T-helper 2 cell (primary cell): ENCODE measurements around the gene TMEM120B.
"Not testable (repeated sequence)": the region's sequence is repeated elsewhere in the genome, so short reads cannot be mapped to it uniquely, and the experiment has no call there.

Experiments used
- DNase-seq, 5 experiments: peaks; one replicate each; pipeline versions ENCODE4 v3.0.0 to v3.0.0-alpha.2; 2012 to 2022
- total RNA-seq, 2 donors: gene quantifications; one replicate each; lab custom pipeline; 2026; lab: John Stamatoyannopoulos, UW

Gene TMEM120B
- 16.6 to 20.3 reads per million in 2 donors for total RNA-seq

DNA sequence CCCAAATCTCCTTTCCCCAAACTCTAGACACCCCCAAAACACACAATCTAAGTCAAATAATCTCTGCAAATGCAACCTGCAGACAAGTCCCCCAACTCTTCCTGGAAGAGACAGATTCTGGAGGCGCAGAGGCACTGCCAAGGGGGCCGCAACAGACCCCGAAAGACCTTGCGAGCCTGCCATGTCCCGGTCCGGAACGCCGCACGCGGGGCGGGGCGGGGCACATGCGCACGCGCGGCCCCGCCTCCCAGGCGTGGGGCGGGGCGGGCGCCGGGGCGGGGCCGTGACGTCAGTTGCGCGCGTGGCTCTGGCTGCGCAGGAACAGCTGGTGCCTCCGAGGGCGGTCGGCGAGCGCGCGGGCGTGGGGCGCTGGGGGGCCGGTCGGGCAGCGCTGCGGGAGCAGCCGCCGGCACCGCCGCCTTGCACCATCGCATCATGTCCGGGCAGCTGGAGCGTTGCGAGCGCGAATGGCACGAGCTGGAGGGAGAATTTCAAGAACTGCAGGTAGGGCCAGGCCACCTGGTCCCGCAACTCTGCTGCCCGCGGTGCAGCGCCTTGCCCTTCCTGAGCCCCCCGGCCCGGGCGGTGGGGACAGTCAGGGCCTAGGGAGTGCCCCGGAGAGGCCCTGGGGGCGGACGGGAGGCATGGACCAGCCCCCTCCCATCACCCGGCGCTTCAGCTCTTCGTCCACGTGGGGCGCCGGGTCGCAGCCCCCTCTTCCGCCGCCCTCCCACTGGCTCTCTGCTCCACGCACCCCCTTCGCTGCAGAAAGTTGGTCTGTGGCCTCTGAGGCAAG is at the start of gene TMEM120B:
TMEM120B (plus strand) TSS at position 292 of the 796 bp plus-strand sequence; CDS start at position 436, 144 bp downstream.
- DNase-seq, result peak; percentile 71 to 81 (median 73)

DNA sequence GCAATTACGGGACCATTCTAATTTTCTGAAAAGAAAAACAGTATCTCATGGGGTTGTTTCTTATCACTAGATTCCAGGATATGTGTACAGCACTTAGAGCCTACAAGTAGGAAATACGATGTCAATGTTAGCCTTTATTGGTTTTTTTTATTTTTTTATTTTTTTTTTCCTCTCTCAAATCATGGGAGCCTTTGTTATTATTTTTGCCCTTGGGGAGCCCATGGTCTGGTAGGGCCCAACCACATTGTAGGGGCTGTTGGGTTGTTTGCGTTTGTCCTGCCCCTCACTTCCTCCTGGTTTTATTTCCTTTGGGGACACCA is 49.0 kb upstream of the TMEM120B start:
- DNase-seq, result no peak

DNA sequence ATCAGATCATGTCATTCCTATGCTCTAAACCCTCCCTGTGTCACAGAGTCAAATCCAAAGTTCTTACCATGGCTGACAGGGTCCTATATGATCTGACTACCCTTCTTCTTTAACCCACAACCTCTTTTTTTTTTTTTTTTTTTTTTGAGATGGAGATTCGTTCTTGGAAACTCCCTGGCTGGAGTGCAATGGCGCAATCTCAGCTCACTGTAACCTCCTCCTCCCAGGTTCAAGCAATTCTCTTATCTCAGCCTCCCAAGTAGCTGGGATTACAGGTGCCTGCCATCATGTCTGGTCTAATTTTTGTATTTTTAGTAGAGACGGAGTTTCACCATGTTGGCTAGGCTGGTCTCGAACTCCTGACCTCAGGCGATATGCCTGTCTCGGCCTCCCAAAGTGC is 45.7 kb upstream of the TMEM120B start:
- DNase-seq, result not testable (repeated sequence)

DNA sequence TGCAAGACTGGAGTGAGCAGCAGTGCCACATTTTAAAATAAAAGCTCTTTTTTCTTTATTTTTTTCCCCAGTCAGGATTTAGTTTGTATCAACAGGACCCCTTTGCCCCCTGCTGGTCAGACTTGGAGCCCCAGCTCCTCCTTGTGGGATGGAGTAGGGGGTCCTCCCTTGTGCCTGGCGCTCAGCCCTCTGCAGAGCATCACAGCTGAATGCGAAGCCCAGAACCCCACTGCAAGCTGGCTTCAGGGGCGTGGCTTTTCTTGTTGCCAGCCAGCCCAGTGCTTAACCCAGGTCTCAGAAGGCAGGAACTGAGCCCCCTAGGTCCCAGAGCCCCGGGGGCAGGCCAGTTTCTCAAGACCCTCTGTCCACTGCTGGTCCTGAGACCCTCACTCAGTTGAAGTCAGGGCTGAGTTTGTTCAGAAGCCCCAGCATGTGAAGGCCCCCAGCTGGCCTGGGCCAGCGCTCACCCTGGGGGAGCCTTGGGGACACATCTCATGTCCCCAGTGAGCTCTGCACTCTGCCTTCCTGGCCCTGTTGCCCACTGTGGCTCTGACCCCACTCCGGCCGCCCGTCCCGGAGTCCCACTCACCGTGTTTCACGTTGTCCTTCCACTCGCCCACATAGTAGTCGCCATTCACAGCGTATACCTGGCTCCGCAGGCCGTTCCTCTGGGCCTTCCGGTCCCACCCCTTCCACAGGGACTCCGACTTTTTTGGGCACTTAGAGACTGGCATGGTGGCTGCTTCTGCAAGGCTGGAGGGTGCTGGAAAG is 43.6 kb upstream of the TMEM120B start:
- DNase-seq, result peak in 4 of 5 experiments; percentile 29 to 53 (median 42)

DNA sequence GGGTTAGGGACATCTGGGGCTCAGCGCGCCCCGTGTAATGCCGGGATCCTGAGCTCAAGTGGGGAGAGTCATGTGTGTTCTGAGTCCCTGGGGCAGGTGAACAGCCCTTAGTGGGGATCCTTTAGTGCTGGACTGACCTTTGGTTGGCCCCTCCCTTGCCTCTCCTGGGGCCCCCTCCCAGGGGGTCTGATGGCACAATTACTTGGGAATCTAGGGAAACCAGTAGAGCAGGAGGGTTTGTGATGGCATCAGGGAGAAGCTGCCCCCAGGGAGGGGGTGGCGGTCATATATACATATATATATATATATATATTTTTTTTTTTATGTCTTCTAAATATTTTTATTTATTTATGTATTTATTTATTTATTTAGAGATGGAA is 43.0 kb upstream of the TMEM120B start, which contains the start of gene MORN3:
MORN3 (minus strand) TSS at position 134 of the 380 bp plus-strand sequence. CDS start 171 bp downstream, outside the sequence.
- no peak for DNase-seq

DNA sequence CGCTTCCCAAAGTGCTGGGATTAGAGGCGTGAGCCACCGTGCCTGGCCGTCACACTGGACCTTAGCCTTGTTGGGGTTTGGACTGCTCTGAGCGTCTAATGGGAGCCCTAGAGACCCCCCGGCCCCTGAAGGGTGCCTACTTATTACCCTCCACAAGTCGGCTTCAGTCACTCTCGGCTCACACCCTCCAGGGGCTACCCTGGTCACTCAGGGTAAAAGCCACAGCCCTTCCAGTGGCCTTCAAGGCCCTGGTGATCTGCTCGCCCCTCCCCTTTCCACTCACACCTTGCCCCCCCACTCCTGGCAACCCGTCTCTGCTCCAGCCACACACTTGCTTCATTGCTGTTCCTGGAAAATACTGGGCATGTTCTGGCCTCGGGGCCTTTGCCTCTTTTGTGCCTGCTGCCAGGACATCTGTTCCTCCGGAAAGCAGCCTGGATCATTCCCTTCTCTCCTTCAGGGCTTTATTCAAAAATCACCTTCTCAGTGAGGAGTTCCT is 39.5 kb upstream of the TMEM120B start:
- DNase-seq, result peak in 1 of 5 experiments; percentile 12

DNA sequence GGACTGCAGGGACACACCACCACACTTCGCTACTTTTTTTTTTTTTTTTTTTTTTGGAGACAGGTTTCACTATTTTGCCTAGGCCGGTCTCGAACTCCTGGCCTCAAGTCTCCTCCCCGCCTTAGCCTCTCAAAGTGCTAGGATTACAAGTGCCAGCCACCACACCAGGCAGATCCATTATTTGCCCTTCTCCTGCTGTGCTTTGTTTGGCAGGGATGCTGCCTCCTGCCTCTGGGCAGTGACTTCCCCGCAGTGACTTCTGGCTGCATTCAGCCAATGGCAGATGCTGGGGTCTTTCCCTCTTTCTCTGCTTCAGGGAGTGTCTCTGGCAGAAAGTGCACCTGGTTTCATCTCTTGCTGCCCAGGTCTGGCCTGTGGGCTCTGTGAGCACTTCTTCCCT is 36.4 kb upstream of the TMEM120B start:
- no peak for DNase-seq

DNA sequence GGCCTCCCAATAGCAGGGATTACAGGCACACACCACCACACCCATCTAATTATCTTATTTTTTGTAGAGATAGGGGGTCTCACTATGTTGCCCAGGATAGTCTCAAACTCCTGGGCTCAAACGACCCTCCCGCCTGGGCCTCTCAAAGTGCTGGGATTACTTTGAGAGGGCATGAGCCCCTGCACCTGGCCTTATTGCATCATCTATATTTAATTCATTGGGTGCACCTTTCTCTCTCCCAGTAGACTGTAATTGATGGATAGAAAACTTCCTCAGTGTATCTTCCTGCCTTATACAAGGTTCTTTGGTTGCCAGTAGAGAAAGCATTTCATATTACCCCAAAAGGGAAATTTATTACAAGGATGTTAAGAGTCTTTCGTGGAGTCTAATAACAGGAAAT is 34.2 kb upstream of the TMEM120B start:
- no peak for DNase-seq

DNA sequence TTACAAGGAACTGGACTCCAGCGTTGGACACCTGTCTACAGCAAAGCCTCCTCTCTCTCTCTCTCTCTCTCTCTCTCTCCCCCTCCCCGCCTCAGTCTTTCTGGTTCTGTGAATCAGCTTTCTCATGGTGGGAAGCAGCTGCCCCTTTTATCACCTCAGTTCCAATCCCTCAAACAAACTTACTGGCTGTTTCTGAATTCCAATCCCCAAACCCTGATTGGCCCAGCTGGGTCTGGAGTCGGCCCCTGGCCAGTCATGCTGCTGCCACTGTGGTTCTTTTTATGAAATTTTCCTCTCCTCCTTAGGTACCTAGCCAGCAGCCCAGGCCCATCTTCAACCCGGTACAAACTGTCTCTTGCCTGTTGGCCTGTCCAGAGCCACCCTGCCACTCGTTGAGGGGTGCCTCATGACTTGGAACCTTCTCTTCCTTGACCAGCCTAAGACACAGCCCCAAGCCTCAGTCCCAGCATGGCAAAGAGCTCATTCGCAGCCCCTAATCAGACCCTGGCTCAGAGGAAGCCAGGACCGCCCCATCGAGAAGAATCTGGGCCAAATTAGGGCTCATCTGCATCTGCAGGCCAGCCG is 33.7 kb upstream of the TMEM120B start:
- DNase-seq, result no peak

DNA sequence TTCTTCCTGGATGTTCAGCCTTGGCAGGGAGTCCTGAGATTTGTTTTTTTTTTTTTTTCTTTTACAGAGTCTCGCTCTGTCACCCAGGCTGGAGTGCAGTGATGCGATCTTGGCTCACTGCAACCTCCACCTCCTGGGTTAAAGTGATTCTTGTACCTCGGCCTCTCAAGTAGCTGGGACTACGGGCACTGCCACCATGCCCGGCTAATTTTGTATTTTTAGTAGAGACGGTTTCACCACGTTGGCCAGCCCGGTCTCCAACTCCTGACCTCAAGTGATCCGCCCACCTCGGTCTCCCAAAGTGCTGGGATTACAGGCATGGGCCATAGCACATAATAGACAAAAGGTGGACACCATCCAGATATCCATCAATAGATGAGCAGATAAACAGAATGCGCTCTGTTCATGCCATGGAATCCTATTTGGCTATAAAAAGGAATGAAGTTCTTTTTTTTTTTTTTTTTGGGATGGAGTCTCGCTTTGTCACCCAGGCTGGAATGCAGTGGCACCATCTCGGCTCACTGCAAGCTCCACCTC is 32.8 kb upstream of the TMEM120B start:
- not testable (repeated sequence) for DNase-seq

DNA sequence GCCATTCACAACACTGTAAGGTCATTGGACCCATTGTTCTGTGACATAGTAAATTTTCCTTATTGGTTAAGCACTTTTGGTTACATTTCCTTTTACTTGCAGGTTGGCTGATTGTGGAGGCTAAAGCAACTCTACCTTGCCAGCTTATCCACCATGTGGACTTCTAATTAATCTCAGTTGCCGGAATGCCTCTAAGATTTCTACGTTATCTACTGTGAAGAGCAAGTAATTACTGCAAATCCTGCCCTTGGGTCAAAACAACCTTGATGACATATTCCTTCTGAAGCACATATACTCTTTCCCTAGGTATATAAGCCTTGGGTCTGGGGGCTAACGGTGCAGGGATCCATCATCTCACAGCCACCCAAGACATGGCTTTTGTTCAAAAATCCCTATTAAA is 23.6 kb upstream of the TMEM120B start:
- no peak for DNase-seq

DNA sequence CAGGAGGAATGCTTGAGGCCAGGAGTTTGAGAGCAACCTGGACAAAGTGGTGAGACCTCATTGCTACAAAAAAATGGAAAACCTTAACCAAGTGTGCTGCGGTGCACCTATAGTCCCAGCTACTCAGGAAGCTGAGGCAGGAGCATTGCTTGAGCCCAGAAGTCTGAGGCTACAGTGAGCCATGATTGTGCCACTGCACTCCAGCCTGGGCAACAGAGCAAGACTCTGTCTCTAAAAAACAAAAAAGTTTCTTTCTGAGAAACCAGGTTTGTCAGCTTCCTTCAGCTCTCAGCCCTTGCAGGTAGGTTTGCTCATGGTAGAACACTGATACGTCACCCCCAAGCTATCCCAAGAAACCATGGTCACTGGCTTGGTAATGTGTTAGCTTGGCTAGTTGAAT is 23.1 kb upstream of the TMEM120B start:
- no peak for DNase-seq

DNA sequence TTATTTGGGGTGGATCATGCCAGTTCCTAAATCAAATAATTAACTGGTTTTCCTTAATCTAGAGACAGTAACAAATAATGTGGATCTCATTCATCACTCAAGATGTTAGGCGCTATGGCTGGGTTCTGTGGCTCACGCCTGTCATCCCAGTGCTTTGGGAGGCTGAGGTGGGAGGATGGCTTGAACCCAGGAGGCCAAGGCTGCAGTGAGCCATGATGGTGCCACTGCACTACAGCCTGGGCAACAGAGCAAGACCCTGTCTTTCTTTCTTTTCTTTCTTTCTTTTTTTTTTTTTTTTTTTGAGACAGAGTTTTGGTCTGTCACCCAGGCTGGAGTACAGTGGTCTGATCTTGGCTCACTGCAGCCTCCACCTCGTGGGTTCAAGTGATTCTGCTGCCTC is 19.8 kb upstream of the TMEM120B start:
- not testable (repeated sequence) for DNase-seq

DNA sequence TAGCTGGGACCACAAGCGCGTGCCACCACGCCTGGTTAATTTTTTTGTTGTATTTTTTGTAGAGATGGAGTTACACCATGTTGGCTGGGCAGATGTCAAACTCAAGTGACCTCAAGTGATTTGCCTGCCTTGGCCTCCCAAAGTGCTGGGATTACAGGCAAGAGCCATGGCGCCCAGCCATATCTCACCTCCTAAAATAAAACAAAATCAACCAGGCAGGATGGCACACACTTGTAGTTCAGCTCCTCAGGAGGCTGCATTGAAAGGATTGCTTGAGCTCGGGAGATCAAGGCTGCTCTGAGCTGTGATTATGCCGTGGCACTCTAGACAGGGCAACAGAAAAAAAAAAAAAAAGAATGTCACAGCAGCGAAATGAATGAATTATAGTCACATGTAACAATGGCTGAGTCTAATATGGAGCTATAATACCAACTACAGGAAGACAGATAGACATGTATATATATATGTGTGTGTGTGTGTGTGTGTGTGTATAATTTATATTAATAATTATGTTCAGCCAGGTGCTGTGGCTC is 19.3 kb upstream of the TMEM120B start:
- DNase-seq, result no peak

DNA sequence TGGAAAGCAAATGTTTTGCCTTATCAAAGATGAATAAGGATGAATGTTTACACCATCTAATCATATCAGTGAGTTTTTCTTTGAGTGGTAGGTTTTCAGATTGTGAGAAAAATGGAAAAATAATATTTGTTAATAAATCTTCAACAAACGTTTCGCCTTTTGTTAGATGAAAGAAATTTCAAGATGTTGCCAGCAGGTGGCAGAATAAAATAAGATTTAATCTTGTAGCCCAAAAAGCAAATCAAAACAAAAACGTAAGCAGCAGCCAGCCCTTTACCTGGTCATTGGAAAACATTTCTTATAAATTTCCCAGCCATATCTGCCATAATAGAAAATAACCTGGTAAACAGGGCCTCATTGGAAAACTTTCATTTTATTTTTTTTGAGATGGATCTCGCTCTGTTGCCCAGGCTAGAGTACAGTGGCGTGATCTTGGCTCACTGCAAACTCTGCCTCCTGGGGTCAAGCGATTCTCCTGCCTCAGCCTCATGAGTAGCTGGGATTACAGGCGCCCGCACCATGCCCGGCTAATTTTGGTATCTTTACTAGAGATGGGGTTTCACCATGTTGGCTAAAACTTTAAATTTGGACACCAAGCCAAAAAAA is 15.4 kb upstream of the TMEM120B start:
- DNase-seq, result peak in 2 of 5 experiments; percentile 37 to 59

DNA sequence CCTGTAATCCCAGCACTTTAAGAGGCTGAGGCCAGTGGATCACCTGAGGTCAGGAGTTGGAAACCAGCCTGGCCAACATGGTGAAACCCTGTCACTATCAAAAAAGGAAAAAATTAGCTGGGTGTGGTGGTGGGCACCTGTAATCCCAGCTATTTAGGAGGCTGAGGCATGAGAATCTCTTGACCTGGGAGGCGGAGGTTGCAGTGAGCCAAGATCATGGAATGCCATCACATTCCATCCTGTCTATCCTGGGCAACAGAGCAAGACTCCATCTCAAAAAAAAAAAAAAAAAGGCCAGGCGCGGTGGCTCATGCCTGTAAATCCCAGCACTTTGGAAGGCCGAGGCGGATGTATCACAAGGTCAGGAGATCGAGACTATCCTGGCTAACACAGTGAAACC is 14.7 kb upstream of the TMEM120B start:
- not testable (repeated sequence) for DNase-seq

DNA sequence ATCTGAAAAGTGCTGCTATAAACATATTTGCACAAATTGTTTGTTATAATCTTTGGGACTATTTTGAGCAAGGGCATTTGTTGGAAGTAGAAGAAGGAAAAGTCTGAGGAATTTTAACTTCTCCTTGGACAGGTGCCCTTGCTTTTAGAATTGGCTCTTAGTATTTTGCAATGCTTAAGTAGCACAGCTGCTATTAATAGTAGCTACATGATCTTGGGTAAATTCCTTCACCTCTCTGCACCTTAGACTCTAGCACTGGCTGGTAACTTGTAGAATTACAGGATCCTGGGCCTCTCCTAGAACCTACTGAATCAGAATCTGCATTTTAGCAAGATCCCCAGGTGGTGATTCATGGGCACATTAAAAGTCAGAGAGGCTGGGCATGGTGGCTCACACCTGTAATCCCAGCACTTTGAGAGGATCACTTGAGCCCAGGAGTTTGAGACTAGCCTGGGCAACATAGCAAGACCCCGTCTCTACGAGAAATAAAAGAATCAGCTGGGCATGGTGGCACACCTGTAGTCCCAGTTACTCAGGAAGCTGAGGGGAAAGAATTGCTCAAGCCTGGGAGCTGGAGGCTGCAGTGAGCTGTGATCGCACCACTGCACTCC is 10.8 kb upstream of the TMEM120B start:
- DNase-seq, result no peak

DNA sequence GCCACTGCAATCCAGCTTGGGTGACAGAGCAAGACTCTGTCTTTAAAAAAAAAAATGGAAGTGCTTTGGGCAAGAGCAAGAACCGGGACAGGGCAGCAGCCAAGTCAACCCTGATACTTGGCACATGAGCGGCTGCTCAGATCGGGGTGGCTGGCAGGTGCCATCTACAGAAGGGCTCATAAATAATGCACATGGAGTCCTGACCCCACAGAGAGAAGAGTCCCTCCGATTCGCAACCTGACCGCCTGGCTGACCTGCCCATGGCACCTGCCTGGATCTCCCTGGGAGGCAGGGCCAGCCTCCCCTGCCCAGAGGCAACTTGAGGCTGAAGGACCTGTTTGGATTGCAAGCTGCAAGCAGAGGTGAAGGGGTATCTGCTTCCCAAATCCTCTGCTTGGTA is 9.6 kb upstream of the TMEM120B start:
- DNase-seq, result no peak

DNA sequence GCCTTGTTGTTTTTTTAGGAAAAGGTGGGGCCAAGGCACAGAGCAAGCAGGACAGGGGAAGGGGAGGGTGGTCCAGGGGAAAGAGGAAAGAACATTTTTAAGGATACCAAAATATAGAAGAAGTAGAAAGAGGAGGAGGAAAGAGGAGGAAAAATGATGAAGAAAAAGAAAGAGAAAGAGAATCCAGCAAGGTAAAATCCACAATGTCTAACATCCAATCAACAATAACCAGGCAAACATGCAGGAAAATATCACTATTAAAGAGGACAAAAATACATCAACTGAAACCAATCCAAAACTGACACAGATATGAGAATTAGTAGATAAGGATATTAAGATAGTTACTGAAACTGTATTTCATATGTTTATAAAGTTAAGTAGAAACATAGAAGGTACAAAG is 7.0 kb upstream of the TMEM120B start:
- no peak for DNase-seq

DNA sequence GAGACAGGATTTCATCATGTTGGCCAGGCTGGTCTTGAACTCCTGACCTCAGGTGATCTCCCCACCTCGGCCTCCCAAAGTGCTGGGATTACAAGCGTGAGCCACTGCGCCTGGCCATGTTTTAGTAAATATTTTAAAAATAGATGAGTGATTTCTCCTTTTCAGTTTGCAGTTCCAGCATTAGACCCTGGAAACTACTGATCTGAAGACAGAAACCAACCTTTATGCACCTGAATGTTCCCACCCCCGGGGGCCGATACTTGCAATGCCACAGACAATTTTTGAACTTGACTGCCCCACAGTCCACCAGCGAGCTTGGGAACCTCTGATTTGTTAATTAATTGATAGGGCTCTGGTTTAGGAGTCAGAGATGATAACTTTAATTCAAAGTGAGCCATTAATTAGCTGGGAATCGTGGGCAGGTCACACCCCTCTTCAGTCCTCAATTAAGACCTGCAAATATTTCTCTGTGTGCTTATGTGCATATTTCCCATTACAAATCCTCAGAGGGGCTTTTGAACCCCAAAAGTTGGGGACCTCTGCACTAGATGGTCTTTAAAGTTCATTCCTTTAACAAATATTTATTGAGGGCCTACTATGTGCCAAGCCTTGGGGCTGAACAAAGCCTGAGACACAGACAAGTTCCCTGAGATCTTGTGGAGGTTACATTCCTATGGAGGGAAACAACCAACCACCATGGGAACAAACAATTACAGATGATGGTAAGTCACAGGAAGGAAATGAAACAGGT is 4.1 kb upstream of the TMEM120B start:
- no peak for DNase-seq

DNA sequence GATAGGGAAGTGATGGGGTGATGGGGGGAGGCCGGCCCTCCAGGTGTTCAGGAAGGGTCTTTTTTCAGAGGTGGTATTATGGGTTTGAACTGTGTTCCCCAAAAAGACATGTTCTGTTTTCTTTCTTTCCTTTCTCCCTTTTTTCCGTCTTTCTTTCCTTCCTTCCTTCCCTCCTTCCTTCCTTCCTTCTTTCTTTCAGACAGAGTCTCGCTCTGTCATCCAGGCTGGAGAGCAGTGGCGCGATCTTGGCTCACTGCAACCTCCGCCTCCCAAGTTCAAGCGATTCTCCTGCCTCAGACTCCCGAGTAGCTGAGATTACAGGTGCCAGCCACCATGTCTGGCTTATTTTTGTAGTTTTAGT is 3.5 kb upstream of the TMEM120B start:
- DNase-seq, result not testable (repeated sequence)
